HG03175 (cell line): ENCODE results near the gene CASP3.
"Not testable (repeated sequence)": the region's sequence is repeated elsewhere in the genome, so short reads cannot be mapped to it uniquely, and the experiment has no call there.

Source experiments
- ATAC-seq: cut with Tn5 transposase; IDR thresholded peaks from one replicate; pipeline ENCODE4 v1.9.1; 2021; ENCODE audit warnings: mild to moderate bottlenecking, moderate library complexity; ENCODE audit not compliant: unreplicated experiment

The CASP3 gene

DNA sequence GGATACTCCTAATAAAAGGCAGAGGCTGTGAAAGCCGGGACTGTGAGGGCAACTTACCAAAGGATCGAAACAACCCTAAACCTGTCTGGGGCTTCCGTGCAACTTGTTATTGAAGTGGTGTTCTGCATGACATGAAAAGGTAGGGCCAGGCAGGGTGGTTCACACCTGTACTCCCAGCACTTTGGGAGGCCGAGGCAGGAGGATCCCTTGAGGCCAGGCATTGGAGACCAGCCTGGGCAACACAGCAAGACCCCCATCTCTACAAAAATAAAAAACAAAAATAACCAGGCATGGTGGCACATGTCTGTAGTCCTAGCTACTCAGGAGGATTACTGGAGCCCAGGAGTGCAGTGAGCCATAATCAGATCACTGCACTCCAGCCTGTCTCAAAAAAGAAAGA lies 12.3 kb downstream of the CASP3 start:
- no peak for ATAC-seq

DNA sequence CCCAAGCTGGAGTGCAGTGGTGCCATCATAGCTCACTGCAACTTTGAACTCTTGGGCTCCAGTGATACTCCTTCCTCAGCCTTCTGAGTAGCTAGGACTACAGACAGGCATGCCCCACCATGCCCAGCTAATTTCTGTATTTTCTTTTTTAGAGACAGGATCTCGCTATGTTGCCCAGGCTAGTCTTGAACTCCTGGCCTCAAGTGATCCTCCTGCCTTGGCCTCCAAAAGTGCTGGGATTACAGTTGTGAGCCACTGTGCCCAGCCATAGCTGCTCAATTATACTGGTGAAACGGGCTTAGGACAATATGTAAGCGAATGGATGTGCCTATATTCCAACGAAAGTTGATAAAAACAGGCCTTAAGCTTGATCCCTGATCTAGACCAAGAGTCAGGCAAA lies 13.1 kb downstream of the CASP3 start:
- no peak for ATAC-seq

DNA sequence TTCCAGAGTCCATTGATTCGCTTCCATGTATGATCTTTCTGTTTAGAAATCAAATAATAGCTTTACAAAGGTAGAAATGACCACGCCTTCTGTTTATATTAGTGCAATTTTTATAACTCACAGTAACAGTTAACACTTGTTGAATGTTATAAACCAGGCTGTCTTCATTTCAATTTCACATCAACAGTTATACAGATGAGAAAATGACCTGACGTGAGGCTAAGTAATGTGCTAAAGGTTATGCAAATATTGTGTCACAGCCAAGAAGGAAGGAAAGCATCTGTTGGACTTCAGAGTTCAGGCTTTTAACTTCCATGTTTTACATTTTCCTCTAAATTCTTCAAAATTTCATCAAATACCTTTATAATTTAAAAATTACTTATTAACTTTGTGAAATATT lies 13.9 kb downstream of the CASP3 start:
- ATAC-seq = no peak

DNA sequence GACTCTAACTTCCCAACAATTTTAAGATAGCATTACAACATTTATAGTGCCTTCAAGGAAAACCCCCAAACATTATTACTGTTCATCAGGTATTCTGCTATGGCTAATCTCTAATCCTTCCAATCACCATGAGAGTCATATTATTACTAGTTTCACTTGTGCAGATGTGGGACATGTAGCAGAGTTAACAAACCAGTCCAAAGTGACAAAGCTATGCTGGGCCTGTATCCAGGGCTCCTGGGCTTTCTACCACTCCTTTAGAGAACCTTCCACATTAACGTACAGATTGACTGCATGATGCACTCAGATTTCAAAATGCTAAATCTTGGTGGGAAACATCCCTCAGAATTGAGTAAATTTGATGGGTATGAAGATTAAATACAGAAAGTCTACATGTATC lies 16.4 kb downstream of the CASP3 start:
- ATAC-seq = no peak

DNA sequence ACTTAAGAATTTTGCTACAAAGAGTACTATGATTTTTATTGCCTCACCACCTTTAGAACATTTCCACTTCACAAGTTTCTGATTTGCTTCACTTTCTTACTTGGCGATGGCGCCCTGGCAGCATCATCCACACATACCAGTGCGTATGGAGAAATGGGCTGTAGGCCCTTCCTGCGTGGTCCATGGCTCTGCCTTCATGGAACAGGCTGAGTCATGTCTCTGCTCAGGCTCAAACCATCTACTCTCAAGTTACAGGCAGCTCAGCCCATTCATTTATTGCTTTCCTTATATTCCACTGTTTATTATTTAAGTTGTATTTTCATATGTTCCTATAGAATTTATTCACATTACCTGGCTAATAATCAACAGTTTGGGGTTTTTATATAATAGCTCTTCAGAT lies 21.1 kb downstream of the CASP3 start:
- ATAC-seq = no peak

DNA sequence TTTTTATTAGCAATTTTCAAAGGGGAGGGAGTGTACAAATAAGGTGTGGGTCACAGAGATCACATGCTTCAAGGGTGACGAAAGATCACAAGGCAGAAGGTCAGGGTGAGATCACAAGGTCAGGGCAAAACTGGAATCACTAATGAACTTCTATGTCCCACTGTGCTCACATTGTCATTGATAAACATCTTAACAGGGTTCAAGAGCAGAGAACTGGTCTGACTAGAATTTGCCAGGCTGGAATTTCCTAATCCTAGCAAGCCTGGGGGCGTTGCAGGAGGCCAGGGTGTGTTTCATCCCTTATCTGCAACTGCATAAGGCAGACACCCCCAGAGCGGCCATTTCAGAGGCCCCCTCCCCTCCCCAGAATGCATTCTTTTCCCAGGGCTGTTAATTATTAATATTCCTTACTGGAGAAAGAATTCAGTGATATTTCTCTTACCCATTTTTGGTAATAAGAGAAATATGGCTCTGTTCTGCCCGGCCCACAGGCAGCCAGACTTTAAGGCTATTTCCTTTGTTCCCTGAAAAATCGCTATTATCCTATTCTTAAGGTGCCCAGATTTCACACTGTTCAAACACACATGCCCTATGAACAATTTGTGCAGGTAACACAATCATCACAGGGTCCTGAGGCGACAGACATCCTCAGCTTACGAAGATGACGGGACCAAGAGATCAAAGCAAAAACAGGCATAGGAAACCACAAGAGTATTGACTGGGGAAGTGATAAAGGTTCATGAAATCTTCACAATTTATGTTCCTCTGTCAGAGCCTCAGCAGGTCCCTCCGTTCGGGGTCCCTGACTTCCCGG lies 23.3 kb downstream of the CASP3 start:
- ATAC-seq = not testable (repeated sequence)

DNA sequence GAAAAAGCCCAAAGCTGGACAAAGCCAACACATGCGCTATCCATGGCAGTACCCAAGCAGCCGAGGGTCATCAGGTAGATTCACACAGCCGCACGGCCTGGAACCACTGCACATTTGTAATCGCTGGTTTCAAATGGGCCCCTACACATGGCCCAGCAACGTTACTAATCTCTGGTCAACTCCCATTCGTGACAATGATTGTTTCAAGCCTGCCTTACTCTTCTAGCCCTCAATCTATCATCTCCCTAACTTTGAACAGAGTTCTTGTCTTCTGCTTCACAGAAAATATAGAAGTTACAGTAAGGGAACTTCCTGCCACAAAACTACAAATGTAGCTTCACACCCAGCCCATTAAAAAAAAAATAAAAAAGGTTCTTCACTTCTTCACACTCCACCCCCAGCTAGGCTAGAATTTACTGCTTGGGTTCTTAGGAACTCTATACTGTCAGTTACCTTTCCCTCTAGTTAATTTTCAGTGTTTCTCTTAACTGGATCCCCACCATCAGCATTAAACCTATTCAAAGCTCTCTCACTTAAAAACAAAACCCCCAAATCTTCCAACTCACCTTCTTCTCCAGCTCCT lies 24.2 kb downstream of the CASP3 start:
- no peak for ATAC-seq

DNA sequence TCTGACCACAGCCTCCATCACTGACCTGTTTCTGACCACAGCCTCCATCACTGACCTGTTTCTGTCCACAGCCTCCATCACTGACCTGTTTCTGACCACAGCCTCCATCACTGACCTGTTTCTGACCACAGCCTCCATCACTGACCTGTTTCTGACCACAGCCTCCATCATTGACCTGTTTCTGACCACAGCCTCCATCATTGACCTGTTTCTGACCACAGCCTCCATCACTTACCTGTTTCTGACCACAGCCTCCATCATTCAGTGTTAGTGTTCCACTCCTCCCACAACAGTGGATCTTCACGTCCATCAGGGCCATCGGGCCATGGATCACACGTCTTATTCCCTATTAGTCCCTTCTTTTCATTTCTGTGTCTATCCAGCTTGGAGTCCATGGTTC lies 24.7 kb downstream of the CASP3 start:
- ATAC-seq = not testable (repeated sequence)

DNA sequence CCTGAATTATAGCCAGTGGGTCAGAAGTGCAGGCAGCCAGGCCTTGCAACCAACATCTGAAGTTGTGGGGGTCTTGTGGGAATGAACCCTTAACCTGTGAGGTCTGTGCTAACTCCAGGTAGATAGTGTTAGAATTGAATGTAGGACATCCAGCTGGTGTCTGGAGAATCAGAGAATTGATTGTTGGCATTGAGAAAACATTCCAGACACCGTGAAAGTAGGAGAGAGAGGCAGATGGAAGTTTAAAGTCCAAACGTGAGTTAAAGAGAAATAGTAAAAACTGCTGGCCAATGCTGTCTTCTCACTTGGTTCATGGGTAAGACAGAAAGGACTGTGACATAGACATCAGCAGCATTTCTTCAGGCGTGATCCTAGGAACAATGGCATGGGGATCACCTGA lies 27.7 kb downstream of the CASP3 start:
- ATAC-seq = no peak

DNA sequence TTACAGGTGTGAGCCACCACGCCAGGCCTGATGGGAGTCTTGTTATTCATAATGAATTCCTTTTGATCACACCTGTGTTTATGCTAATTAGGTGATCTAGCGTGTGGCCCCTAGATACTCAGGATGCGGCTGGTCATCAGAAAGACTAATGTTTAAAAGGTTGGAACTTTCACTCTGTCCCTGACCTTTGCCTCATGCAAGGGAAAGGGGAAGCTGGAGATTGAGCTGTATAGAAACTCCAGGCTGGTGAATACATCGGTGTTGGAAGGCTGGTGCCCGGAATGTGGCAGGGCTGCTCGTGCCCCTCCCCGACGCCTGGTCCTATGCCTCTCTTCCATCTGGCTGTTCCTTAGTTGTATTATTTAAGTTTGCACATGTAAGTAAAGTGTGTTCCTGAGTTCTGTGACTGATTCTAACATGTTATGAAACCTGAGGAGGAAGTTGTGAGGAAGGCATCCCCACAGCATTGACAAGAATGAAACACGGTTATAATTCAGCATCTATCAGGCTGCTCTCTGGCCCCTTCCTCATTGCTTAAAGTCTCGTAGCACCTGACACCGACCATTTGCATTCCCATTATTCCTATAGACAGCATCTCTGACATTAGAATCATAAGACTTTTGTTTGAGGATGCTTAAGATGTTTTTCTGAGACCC lies 28.9 kb downstream of the CASP3 start:
- no peak for ATAC-seq

DNA sequence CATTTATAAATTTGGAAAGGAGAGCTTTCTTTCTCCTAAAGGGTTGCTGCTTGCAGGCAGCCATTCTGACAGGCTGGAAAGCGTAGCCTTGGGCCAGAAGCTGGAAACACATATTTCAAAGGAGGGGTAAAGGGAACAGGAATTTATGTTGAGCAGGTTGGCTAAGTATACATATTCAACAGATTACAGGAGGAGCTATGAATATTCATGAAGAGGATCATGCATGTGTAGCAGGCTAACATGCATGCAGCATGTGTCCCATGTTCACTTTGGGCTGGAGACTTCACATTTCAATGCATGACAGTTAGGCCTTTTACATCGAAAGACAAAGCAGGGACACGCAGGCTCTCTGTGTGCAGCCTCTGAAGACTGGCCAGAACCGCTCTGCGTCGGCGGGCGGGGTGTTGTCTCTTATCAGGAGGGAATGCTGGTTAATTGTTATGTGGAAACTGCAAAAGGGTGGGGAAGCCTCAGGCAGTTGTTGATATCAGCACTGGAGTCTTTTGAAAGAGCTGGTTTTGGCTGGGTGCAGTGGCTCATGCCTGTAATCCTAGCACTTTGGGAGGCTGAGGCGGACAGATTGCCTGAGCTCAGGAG lies 31.5 kb downstream of the CASP3 start:
- no peak for ATAC-seq

DNA sequence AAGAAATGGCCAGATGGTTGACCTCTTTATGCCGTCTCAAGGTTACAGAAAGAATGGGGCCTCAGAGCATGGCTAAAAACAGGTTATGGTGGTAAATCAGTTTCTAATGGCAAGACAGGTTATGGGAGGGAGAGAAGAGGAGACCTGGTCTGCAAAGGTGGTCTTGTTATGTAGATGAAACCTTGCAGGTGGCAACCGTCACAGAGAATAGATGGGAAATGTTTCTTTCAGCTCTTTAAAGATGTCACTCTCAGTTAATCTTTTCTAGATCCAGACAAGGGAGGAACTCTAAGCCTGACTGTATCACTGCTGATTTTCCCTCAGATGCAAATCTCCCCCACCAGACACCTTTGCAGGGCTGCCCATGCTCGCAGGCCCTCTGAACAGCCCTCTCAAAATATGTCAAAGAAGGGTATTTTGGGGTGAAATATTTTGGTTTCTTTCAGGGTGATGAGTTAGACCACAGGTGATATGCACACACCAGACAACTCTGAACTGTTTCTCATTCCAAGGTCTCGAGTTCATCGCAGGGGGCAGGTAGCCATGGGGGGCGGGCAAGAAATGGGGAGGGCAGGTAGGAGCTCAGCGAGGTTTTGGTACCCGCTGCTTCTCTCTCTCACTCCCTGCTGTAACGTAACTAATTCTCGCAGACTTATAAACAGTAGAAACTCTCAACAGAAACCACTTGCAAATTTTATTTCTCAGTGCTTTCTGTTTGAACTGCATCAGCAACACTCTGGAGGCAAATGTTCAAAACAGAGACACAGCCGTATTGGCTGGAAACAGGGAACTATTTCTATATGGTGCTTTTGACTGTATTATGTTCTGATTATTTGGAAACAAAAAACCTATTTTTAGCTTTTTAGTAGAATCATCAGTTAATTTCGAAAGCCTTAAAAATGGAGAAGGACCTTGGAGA lies 32.4 kb downstream of the CASP3 start:
- peak; percentile 81 for ATAC-seq

DNA sequence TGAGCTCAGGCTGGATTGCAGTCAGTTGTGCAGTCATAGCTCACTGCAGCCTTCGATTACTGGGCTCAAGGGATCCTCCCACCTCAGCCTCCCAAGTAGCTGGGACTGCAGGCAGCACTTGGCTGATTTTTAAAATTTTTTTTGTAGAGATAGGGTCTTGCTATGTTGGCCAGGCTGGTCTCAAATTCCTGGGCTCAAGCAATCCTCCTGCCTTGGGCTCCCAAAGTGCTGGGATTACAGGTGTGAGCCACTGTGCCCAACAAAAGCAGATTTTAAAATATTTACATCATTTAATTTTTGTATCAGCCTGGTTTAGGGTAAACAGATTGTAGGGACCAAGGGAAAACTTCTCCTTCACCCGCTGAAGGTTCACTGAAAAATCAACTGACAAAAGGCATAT lies 33.1 kb downstream of the CASP3 start:
- ATAC-seq = not testable (repeated sequence)

DNA sequence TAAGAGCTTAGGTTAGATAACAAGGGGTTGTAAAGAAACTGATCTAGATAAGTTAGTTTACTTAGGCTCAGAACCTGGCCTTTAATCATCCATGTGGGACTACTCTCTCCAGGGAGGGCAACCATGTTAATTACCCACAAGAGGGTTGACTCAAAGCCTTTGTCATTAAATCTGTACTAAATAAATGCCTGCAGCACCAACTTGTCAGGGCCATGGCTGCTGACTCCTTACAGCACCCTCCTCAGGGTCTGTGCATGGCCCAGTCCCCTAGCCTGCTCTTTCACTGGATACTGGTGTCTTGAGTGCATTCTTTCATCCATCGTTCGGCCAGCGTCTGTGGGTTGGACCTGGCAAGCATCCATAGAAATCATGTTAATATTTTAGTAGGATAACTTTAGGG lies 34.7 kb downstream of the CASP3 start:
- no peak for ATAC-seq

DNA sequence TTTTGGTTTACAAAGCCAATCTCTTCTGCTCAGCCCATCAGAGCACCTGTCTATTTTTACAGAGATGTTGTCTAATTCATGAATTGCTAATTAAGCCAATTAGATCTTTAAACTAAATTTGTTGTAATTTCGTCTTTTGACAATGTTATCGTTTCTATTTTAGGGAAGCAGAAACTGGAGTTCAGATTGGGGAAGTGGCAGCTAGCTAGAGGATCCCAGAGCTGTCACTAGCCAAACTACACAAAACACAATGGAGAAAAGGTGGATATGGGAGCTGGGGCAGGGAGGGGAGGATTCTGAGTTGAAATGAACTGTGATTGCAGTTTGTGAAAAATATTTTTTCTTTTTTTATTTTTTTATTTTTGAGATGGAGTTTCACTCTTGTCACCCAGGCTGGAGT lies 35.8 kb downstream of the CASP3 start:
- no peak for ATAC-seq

DNA sequence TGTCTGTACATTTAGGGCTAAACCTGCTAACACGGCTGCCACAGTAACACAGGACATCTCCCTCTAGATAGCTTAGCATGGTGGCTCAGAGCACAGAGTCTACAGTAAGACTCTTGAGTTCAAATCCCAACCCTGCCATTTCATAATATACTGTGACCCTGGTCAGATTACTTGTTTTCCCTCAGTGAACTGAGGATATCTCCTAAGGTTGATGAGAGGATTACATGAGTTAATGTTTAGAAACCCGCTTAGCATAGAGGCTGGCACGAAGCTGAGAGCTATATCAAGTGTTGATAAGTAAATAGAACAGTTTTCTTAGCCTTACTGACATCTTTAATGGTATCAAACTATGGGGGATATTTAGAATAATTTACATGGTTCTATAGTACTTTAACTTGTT lies 37.2 kb downstream of the CASP3 start:
- ATAC-seq = no peak

DNA sequence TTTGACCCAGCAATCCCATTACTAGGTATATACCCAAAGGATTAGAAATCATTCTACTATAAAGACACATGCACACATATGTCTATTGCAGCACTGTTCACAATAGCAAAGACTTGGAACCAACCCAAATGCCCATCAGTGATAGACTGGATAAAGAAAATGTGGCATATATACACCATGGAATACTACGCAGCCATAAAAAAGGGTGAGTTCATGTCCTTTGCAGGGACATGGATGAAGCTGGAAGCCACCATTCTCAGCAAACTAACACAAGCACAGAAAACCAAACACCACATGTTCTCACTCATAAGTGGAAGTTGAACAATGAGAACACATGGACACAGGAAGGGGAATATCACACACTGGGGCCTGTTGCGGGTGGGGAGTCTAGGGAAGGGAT lies 41.8 kb downstream of the CASP3 start:
- ATAC-seq = not testable (repeated sequence)

DNA sequence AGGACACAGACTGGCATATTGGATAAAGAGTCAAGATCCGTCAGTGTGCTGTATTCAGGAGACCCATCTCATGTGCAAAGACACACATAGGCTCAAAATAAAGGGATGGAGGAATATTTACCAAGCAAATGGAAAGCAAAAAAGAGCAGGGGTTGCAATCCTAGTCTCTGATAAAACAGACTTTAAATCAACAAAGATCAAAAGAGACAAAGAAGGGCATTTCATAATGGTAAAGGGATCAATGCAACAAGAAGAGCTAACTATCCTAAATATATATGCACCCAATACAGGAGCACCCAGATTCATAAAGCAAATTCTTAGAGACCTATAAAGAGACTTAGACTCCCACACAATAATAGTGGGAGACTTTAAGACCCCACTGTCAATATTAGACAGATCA lies 46.4 kb downstream of the CASP3 start:
- ATAC-seq = not testable (repeated sequence)

DNA sequence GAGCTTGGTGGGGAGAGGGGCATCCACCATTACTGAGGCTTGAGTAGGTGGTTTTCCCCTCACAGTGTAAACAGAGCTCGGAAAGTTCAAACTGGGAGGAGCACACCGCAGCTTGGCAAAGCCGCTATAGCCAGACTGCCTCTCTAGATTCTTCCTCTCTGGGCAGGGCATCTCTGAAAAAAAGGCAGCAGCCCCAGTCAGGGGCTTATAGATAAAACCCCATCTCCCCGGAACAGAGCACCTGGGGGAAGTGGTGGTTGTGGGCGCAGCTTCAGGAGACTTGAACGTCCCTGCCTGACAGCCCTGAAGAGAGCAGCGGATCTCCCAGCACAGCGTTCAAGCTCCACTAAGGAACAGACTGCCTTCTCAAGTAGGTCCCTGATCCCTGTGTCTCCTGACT lies 48.3 kb downstream of the CASP3 start:
- not testable (repeated sequence) for ATAC-seq

DNA sequence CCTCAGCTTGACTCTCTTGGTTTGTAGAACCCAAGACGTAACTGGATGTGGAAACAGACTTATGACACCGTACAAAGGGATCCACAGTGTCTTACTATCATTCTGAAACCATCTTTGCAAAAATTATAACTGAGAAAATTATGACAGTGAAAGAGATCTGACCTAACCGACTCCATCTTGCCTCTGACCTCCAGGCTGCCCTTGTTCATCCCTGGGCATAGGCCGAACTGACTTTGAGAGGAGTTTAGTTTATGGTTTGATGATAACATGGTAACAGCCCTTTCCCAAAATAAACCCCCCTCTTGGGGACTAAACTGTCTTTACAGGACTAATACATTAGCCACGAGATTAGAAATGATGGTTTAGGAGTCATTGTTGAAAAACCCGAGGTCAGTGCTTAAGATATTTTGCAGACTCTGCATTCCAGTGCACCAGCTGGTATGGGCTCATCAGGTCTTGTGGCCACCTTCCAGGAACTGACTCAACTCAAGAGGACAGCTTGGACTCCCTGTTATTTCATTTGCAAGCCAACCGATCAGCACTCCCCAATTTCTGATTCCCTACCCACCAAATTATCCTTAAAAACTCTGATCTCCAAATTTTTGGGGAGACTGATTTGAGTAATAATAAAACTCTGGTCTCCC lies 49.6 kb downstream of the CASP3 start:
- no peak for ATAC-seq
